OCI-M2 (cell line): ENCODE results near the gene CDYL2.

ENCODE experiments used
- DNase-seq: peaks from one replicate; lab custom pipeline; 2025; ENCODE audit not compliant: unreplicated experiment; lab: John Stamatoyannopoulos, UW

The CDYL2 gene

DNA sequence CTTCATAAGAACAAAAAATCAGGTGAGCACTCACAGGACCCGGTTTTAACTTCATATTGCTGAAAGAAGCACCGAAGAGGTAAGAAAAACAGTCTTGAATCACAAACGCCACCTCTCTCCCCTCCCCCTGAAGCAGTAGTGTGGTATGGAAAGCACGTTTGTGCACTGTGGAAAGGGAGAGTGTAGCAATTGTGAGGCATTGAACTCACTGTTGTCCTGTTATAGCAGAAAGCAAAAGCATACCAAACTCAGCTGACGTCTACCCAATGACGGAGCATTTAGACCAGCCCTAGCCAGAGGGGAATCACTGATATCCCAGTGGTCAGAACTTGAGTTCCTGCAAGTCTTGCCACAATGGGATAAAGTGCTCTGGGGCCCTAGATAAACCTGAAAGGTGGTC lies 164.8 kb downstream of the CDYL2 start:
- DNase-seq, result no peak

DNA sequence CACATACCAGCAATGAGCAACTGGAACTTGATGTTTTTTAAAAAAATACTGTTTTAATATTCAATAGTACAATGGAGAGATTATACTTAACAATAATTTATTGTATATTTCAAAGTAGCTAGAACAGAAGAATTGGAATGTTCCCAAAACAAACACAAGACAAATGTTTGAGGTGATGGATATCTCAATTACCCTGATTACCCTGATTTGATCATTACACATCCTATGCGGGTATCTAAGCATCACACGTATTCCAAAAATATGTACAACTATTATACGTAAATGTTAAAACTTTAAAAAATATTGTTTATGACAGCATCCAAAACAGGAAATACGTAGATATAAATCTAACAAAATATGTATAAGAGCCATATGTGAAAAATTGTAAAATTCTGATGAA lies 166.8 kb downstream of the CDYL2 start:
- no peak for DNase-seq

DNA sequence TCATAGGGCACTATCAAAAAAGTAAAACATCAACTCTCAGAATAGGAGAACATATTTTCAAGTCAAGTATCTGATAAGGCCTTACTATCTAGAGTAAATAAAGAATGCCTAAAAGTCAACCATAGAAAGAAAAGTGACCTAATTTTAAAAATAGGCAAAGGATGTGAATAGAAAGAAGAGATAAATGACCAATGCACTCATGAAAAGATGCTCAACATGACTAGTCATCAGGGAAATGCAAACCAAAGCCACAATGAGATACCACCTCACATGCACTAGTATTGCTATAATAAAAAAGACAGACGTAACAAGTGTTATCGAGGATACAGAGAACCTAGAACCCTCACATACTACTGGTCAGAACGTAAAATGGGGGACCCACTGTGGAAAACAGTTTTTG lies 172.8 kb downstream of the CDYL2 start:
- no peak for DNase-seq

DNA sequence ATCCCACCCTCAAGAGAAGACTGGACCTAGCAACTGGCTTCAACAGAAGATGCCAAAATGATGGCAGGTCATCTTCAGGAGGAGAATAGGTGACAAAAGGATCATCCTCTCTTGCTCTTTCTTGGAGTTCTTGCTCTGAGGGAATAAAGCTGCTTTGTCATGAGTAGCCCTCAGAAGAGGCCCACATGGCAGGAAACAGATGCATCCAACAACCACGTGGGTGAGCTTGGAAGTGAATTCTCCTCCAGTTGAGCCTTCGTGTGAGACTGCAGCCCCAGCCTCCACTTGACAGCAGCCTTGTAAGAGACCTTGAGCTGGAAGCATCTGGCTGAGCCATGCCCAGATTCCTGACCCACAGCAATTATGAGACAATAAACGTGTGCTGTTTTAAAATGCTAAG lies 176.1 kb downstream of the CDYL2 start:
- no peak for DNase-seq

DNA sequence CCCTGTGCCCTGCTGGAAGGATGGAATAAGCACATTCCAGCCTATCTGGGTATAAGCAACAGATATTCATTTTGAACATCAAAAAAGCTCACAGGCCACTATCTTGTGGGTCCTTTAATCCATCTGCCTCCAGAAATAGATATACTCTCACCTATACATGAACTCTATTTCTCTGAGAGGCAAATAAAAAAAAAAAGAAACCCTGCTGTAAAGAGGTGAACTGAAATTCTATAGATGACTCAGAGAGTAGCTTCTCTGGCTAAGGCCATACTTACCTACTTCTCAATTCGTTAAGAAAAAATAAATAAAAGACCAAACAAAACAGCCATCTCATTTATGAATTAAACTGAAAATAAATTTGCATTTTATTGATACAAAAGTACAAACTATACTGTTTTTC lies 177.3 kb downstream of the CDYL2 start:
- DNase-seq, result no peak

DNA sequence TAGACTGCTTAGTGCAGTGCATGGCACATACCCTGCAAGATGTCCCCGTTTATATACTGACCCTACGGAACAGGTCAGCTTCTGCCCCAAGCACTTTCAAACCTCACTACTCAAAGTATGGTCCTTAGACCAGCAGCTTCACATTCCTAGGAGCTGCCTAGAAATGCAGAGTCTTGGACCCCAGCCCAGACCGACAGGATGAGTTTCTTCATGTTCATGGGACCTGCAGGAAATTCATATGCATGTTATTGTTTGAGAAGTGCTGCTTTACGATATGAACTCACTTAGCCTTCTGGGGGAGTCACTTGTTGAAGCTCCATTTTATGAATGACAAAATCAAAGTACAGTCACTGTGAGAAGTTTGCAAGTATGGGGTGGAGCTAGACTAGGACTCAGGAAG lies 181.0 kb downstream of the CDYL2 start:
- DNase-seq, result no peak

DNA sequence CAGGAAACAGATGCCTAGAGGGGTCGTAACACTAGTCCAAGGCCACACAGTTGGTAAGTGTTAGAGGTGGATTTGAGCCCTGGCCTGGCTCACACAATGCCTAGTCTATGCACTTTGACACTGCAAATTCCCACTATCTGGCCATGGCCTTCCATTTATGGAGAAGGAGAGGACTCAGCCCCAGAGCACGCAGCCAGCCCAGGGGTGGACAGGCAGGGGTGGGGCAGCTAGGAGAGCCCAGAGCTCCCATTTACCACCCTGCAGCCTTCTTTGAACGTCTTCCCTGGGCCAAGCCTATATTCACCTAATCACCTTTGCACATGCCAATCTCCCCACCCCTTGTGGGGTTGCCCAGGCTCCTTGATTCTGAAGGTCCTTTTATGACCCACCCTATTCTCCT lies 182.4 kb downstream of the CDYL2 start:
- no peak for DNase-seq

DNA sequence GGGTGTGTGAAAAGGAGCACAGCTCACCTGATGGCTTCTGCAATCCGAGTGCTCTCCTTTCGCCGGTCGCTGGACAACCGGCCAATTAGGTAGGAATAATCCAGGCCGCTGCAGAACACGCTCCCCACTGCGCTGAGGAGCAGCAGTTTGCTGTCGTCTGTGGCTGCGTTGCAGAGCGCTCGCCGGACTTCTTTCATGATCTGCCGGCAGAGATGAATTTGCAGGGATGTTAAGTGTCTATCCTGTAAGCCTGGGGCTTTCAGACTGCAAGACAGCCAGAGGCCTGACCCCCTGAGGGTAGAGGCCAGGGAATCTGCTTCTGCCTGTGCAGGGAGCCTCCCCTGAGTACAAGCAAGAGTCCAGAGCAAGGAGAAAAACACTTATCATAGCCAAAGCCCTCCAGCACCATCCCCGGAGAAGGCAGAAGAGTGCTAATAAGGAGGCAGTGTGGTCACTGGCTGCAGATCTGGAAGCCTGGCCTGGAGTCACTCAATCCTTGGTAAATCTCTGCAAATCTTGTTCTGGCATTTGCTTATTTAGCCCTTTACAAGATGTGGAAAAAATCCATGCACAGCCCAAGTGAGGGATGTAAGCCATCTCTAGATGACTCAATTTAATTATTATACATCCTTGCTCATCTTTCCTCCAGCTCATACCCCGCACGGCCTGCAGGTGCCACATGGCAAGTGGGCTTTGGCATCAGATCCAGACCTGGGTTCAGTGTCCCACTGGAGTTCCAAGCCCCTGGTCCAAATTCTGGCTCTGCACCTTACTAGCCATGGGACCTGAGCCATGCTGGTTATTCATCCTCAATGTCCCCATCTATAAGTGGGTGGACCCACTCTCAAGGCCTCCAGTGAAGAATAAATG lies 183.4 kb downstream of the CDYL2 start:
- no peak for DNase-seq

DNA sequence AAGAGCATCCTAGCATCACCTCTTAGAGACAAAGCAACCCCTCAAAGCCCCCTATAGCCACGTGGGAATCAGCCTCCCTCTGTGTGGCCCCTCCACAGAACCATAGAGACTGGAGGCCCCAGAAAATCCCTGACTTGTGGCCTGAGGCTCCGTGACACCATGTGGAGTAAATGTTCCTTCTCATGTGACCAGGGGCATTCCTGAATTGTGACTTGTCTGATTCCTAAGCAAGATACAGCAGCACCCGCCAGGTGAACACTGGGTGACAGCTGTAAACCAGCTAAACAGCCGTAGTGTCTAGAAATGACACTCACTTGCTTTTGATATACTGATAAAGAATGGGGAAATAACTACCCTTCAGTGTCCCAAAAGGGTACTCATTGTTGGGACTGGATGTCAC lies 184.6 kb downstream of the CDYL2 start:
- no peak for DNase-seq

DNA sequence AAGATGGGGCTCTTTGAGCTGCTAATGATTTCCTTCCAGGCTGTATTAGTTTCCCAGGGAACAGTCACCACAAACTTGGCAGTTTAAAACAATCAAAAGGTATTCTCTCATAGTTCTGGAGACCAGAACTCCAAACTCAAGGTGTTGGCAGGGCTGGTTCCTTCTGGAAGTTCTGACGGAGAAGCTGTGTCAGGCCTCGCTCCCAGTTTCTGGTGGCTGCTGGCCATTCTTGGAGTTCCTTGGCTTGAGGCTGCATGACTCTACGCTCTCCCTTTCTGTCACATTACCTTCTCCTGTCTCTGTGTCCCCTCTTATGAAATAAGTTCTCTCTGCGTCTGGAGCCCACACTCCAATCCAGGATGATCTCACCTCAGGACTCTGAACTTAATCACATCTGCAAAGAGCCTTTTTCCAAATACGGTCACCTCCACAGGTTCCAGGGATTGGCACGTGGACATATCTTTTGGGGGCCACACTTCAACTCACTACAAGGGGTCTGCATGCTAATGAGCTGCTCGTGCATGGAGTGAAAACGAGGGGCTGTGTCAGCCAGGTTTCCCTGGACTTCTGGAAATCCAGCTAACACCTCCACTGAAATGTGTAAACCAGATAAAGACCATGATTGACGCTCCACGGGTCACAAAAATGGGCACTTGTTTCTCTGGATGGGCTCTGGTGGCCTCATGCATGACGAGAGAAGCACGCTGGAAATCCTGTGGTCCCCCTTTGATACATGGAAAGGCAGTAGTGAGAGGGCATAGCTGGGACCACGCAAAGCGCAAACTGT lies 185.3 kb downstream of the CDYL2 start:
- DNase-seq, result no peak

DNA sequence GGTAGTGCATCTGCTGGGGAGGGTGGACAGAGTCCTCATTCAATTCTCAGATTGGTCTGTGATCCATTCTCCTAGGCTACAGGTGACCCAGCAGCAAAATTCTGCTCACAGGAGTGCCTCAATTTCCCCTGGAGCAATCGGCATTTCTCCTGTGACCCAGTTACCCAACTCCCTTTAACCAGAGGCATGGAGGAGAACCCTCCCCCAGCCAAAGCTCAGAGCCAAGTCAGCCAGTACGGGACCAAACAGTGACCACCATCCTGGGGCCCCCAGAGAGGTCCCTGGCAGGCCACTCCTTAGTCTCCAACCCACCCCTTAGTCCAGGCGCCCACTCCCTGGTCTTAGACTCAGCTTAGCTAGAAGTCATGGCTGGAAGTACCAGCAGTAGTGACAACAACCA lies 188.0 kb downstream of the CDYL2 start:
- DNase-seq, result no peak

DNA sequence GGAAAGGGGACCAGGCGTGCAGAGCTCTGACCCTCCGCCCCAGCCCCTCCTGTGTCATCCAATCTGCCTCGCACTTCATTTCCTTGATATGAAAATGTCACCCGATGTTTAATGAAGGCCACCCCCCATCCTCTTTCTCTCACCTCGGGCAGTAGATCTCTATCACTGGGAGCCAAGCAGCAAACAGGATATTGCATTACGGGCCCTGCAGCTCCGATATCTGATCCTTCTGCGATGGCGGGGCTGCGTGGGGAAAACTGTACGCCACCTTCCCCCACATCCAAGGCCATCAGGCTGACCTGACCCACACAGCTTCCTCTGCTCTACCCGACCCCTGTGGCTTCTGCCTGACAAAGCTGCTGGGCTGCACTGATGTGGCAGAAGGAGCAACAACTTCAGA lies 188.7 kb downstream of the CDYL2 start:
- no peak for DNase-seq

DNA sequence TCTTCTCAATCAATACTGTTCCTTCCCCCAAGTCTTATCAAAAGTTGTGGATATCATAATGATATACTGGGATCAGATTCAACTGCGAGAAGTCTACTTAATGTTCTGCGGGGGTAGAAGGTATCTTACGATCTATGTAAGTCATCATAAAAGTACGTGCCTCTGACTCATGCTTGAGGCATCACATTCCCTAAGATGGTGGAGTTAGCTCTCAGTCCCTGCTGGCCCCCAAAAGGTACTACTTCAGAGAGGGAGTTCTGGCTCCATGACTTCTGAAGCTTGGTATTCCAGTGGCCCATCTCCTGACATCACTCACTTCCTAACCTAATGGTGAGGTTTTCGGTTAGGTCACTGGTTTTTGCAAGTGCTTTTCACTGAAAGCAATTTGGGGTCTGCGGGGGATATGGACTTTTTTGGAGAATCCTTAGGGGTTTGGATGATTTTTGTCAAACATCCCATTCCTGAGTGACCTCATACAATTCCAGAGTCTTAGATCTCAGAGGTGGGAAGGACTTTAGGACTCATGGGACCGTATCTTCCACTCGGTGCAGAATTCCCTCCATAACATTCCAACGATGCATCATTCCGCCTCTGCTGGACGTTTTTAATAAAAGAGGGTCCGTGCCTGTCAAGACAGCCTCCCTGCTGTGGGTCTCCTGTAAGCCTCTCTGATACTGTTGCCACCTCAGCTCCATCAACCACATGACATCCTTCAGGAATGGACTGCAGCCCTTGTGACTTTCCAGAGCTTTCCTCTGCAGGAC lies 189.3 kb downstream of the CDYL2 start:
- DNase-seq, result no peak

DNA sequence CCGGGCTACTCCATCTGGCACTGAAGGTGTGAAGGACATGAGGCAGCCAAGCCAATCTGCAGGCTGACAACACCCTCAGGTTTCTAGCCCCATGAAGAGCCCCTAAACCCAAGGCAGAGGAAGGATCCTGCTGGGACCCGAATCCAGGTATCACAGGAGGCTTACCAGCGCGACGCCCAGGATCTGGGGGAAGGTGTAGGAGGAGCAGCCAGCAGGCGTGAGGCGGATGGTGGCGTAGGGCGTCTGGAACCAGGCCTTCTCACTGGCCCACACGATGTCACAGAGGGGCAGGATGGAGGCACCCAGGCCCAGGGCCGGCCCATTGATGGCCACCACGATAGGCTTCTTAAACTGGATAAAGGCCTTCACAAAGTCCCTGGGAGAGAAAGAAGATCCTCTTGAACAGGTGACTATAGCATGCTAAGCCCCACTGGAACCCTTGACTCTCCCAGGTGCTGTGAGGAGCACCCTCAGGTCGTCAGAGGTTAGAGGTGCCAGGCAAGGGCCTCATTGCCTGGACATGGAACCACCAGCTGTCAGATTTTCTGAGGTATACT lies 191.9 kb downstream of the CDYL2 start:
- no peak for DNase-seq

DNA sequence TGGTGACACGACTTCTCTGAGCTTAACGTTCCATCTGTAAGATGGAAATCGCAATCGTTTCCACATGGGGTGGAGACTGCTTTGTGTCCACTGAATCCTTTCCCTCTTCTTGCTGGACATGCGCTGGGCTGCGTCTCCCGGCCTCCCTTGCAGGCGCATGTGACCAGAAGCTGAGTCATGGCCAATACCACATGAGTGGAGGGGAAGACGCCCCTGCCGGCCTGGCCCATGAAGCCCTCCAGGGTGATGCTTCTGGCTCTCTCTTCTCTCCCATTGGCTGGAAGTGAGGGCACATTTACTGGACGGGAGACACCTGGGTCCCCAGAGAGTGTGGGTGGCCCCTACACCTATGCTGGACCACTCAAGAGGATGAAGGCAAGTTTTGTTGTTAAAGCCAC lies 192.5 kb downstream of the CDYL2 start:
- no peak for DNase-seq

DNA sequence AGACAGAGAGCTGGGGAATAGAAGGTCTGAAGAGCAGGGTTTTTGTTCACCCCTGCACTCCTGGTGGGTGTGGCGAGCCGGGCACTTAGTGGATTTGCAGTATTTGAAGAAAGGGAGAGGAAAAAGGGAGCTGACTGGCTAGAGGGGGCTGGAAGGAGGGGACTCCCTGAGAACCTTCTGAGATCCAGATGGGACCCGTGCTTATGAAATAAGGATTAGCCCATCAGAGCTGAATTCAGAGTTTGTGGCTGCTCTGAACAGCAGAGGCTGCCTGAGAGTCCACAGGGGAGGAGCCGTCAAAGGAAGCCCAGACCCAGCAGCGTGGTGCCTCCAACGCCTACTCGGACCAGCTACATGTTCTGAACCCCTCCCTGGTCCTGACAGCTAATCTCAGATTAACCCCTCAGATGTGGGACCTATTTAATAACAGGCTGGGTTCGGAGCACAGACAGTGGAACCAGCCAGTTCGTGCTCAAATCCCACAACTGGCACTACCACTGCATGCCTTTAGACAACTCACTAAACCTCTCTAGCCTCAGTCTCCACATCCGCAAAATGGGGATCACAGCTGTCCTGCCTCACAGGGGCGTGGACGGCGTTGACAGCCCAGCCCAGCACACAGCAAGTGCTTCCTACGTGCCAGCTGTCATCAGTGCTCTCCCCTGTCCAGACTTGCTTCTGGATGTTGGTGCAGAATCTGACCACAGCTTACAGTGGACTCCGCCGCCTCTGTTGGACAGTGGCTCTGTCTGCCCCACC lies 193.0 kb downstream of the CDYL2 start:
- DNase-seq, result no peak

DNA sequence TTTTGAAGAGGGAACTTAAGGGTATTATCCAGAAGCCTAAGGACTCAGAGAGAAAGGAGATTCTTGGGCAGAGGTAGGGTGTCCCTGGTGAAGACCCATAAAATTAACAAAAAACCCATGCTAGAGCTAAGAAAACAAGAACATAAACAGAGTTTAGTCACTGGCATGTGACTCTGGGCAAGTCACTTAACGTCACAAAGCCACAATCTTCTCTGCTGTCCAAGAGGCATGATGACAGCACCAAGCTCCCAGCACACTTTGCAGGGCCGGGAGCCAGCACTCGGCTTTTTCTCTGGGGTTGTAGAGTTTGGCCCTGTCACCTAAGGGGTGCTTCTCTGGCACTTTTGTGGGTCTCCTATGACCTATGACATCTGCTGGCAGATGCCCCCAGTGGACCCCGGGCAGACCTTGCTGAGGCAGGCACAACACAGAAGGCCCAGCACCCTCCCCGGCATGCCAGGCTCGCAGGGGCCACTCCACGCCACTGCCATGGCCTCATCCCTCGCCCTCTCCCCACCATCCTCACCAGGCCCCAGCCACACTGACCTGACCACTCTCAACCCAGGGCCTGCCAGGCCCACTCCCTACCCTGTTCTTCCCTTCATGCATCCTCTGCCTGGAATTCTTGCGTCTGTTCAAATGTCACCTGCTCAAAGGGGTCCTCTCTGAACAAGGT lies 193.8 kb downstream of the CDYL2 start:
- no peak for DNase-seq

DNA sequence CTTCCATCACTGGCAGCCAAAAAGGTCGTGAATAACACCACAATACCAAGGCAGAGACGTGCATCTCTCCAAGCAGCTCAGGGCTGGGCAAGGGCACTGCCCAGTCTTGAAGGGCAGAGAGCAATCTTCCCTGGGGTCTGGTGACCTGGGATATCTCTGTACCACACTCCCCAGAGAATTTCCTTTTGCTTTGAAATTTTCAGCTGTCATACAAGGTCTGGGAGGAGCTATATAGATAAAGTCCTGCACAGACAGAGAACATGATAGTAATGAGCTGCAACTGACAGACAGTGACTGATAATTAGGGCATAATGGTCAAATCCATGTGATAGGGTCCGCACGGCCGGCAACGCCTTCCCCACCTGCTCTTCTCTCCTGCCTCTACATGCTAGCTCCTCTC lies 195.5 kb downstream of the CDYL2 start:
- DNase-seq, result no peak

DNA sequence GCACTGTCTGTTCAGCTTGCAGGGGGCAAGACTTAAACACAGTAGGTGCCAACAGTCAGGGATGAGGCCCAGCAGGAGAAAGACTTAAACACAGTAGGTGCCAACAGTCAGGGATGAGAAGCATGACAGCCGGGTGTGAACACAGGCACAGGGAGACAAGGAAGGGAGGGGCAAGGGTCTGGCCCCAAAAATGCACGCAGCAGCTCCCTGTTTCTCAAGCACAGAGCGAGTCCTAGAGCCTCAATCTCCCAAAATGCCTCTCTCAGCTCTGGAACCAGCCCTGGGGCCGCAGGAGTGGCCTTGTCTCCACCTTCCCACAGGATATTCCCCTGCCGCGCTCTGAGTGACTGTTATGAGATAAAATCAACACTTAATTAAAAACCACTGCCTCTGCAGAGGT lies 197.2 kb downstream of the CDYL2 start:
- no peak for DNase-seq

DNA sequence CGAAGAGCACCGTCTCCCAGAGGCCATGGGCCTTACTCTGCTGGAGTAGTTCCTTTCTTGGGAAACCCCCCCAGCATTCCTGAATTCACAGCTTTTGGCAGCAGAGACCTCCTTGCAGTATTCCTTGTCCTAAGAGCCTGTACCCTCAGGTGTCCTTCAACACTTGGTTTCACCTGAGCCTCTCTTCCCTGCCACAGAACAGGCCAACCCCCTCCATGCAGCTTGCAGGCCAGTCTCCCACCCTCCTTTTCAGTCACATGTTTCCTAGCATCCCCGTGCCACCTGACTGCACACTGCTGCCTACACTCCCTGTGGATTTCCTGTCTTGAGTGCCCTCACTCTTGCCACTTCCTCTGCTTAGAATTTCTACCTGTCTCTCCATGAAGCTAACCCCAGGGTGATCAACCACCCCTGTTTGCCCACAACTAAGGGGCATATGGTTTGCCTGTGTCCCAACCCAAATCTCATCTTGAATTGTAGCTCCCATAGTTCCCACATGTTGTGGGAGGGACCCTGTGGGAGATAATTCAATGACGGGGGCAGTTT lies 198.1 kb downstream of the CDYL2 start:
- DNase-seq, result no peak
